AG04449 (cell line): Measurements from ENCODE around the gene FKBP5.
A peak's percentile ranks its signal among the peaks of the same experiment; 100 is the strongest.

Experiments used
- CTCF ChIA-PET: fragments of 350-600 bp; formaldehyde crosslinking; extraction: SDS; loops from one replicate; lab custom pipeline; 2021; ENCODE audit warnings: antibody characterized with exemption; lab: Yijun Ruan, JAX
- POLR2A ChIA-PET: fragments of 400-600, 350-600 bp; formaldehyde crosslinking; extraction: SDS; loops from one replicate; lab custom pipeline; 2020; ENCODE audit warnings: antibody characterized with exemption, inconsistent platforms; lab: Yijun Ruan, JAX
- DNase-seq: peaks from one replicate; pipeline ENCODE4 v3.0.0-alpha.2; 2010; ENCODE audit warnings: low read depth, low spot score
- H3K4me3 ChIP-seq: 2 replicates; pipeline ENCODE4 v1.5.1; 2011; ENCODE audit warnings: low read depth, mild to moderate bottlenecking, control low read depth, low read length
- CTCF ChIP-seq: IDR thresholded peaks from one replicate; pipeline ENCODE4 v1.5.1; 2011; ENCODE audit warnings: mild to moderate bottlenecking, moderate library complexity, low read length, control low read depth, inconsistent platforms; ENCODE audit not compliant: insufficient read depth; ENCODE audit errors: missing control alignments

FKBP5 gene

GRCh38 chr6:35552285-35552917, 136.3 kb downstream of the FKBP5 start:
- peak; percentile 57 for TF ChIP-seq CTCF
- CTCF ChIA-PET: interaction anchor here (0.6 to 1.9 kb wide), 17 partner anchors 8 to 543 kb away, joined by 3 to 10 read pairs (median 3); partner anchors contain the start of genes ARMC12 and TEAD3
- H3K4me3 ChIP-seq: no peak overlapping the region
- POLR2A ChIA-PET: no interaction called here
- no peak for DNase-seq

- CTCF ChIA-PET: interaction anchor here (0.8 to 1.6 kb wide), 4 partner anchors 25 to 34 kb away, joined by 3 to 6 read pairs (median 4); no protein-coding TSS in a partner anchor
- H3K4me3 ChIP-seq: no peak overlapping the region
- no peak for TF ChIP-seq CTCF
- POLR2A ChIA-PET: no interaction called here
- no peak for DNase-seq
Observed at GRCh38 chr6:35550437-35550836, 138.3 kb downstream of the FKBP5 start.

- no peak for DNase-seq
- no peak for TF ChIP-seq CTCF
- ChIA-PET POLR2A (no interaction called here), CTCF (interaction anchor here (0.7 to 1.4 kb wide), 5 partner anchors 25 to 191 kb away, joined by 3 to 4 read pairs (median 3); partner anchors contain the start of gene ARMC12)
- no peak overlapping the region for H3K4me3 ChIP-seq
Observed at GRCh38 chr6:35547676-35548075, 141.0 kb downstream of the FKBP5 start.

GRCh38 chr6:35544769-35545361, 143.8 kb downstream of the FKBP5 start:
- no peak for TF ChIP-seq CTCF
- no peak overlapping the region for H3K4me3 ChIP-seq
- POLR2A ChIA-PET: no interaction called here
- CTCF ChIA-PET: interaction anchor here (1.3 kb wide), 1 partner anchor 192 kb away, joined by 4 read pairs; the partner anchor contains the start of gene ARMC12
- DNase-seq: no peak

- no peak overlapping the region for H3K4me3 ChIP-seq
- DNase-seq: no peak
- ChIA-PET CTCF (interaction anchor here (0.8 to 2.2 kb wide), 5 partner anchors 9 to 193 kb away, joined by 3 to 8 read pairs (median 3); partner anchors contain the start of gene ARMC12), POLR2A (no interaction called here)
- no peak for TF ChIP-seq CTCF
Observed at GRCh38 chr6:35543459-35544193, 145.1 kb downstream of the FKBP5 start.
